Endothelial cell (in vitro differentiated cells): Measurements from ENCODE around the gene PLEKHA6. TPM values are rescaled to one million over a fixed set of nuclear protein-coding genes. Genes with fewer than 3 reads are reported as not detected.
A peak's percentile ranks its signal among the peaks of the same experiment; 100 is the strongest.

Experiments used
- DNase-seq: peaks from one replicate; pipeline ENCODE4 v3.0.0; 2021; ENCODE audit warnings: low spot score
- H3K27ac Mint-ChIP-seq: one replicate; pipeline ENCODE4 v1.8.0; 2021; ENCODE audit warnings: mixed read lengths, inconsistent platforms; ENCODE audit not compliant: unreplicated experiment
- H3K27me3 Mint-ChIP-seq: one replicate; pipeline ENCODE4 v1.8.0; 2021; ENCODE audit warnings: mild to moderate bottlenecking, moderate library complexity, mixed read lengths, inconsistent platforms; ENCODE audit not compliant: unreplicated experiment
- H3K36me3 Mint-ChIP-seq: one replicate; pipeline ENCODE4 v1.8.0; 2021; ENCODE audit warnings: mild to moderate bottlenecking, low read depth, mixed read lengths, inconsistent platforms; ENCODE audit not compliant: unreplicated experiment
- H3K4me1 Mint-ChIP-seq: one replicate; pipeline ENCODE4 v1.8.0; 2021; ENCODE audit warnings: mild to moderate bottlenecking, mixed read lengths, inconsistent platforms; ENCODE audit not compliant: unreplicated experiment
- H3K4me3 Mint-ChIP-seq: one replicate; pipeline ENCODE4 v1.8.0; 2021; ENCODE audit warnings: mild to moderate bottlenecking, mixed read lengths, inconsistent platforms; ENCODE audit not compliant: unreplicated experiment
- H3K9me3 Mint-ChIP-seq: one replicate; pipeline ENCODE4 v1.8.0; 2021; ENCODE audit warnings: mixed read lengths, inconsistent platforms; ENCODE audit not compliant: unreplicated experiment
- CTCF ChIP-seq: fragments of 200-600 bp; sonication (generic); IDR thresholded peaks from one replicate; pipeline ENCODE4 v1.5.0; 2021; ENCODE audit warnings: antibody characterized with exemption; ENCODE audit not compliant: unreplicated experiment
- total RNA-seq: library from RNA; stranded (reverse); fragmentation: NEBNext Ultra II Directional; extraction: Animal tissue kit (Norgen Biotek cat#: 25700); gene quantifications from one replicate; pipeline ENCODE4 v1.2.1, GENCODE V29; 2021; ENCODE audit not compliant: unreplicated experiment

The PLEKHA6 gene
- total RNA-seq, 1 donor from 2014 or later, result 3.7 TPM

DNA sequence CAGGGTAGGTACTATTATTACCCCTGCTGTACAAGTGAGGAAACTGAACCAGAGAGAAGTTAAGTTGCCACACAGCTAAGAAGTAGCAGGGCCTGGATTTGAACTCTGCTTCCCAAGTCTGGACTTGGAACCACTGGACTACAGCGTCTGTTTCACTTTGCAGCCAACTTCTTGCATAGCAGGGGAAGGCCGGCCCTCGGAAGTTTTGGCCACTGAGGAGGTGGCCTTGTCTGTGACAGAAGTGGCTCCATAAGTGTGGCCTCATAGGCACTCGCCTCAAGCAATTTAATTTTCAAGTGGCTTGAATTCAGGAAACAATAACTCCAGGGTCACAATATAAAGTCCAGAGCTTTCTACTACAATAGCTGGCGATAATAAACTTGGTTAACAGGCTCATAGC is 41.4 kb downstream of the PLEKHA6 start:
- Mint-ChIP-seq H3K9me3 (no peaks in the 10 kb centered on the region), H3K4me3 (no peak overlapping the region), H3K36me3 (no peaks in the 10 kb centered on the region), H3K27ac (no peak overlapping the region), H3K4me1 (peaks cover 43% of the 10 kb centered on the region), H3K27me3 (peaks cover 2% of the 10 kb centered on the region)
- DNase-seq, result no peak
- no peak for TF ChIP-seq CTCF

- no peak for TF ChIP-seq CTCF
- Mint-ChIP-seq H3K27me3 (peaks cover 2% of the 10 kb centered on the region), H3K9me3 (no peaks in the 10 kb centered on the region), H3K4me1 (peaks cover 48% of the 10 kb centered on the region), H3K4me3 (no peak overlapping the region), H3K27ac (no peak overlapping the region), H3K36me3 (no peaks in the 10 kb centered on the region)
- DNase-seq, result no peak
Measured at GRCh38 chr1:204317170-204317569, 42.6 kb downstream of the PLEKHA6 start.

GRCh38 chr1:204316164-204316563 is 43.6 kb downstream of the PLEKHA6 start:
- DNase-seq, result no peak
- Mint-ChIP-seq H3K4me1 (peaks cover 54% of the 10 kb centered on the region), H3K27me3 (peaks cover 2% of the 10 kb centered on the region), H3K9me3 (no peaks in the 10 kb centered on the region), H3K36me3 (no peaks in the 10 kb centered on the region), H3K4me3 (no peak overlapping the region), H3K27ac (no peak overlapping the region)
- TF ChIP-seq CTCF, result no peak

DNA sequence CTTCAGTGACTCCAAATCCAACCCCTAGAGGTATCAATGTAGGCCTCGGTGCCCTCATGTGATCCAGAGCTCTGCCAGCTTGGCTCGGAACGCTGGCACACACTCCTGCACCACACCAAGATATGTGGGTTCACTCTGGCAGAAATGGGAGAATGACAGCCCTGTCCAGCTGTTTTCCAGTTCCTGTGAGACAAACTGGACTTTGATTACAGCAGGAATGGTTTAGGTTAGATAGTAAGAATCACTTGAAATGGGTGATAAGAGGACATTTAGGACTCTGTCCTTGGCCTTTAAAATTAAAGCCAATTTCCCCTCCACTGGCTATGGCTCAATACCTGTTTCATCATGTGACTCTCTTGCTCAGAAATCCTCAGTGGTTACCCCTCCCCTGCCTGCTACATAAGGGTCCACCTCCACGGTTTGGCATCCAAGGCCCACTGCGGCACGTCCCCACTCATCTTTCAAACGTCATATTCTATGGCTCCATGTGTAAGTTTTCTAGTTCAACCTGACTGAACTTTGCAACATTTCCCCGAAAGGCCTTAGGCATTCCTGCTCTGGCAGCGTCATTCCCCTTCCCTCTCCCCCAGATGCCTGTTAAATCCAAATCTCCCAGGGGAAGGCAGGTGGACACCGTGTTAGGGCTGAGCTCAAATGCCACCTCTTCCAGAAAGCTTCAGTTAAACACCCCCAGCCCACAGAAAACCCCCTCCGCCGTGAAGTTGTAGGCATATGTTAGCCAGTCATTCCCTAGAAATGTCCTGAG is 44.7 kb downstream of the PLEKHA6 start:
- no peak for DNase-seq
- no peak for TF ChIP-seq CTCF
- peaks cover 54% of the 10 kb centered on the region for H3K4me1 Mint-ChIP-seq
- H3K36me3 Mint-ChIP-seq, result no peaks in the 10 kb centered on the region
- no peak overlapping the region for H3K4me3 Mint-ChIP-seq
- no peaks in the 10 kb centered on the region for H3K9me3 Mint-ChIP-seq
- no peak overlapping the region for H3K27ac Mint-ChIP-seq
- H3K27me3 Mint-ChIP-seq, result peaks cover 2% of the 10 kb centered on the region

- Mint-ChIP-seq H3K4me1 (peaks cover 54% of the 10 kb centered on the region), H3K27ac (peak overlapping the region; percentile 49), H3K36me3 (no peaks in the 10 kb centered on the region), H3K4me3 (no peak overlapping the region), H3K9me3 (no peaks in the 10 kb centered on the region), H3K27me3 (peaks cover 2% of the 10 kb centered on the region)
- TF ChIP-seq CTCF, result no peak
- DNase-seq, result no peak
Measured at GRCh38 chr1:204314171-204314892, 45.4 kb downstream of the PLEKHA6 start.
